ENCODE data around the gene ADM.

ADM gene

GRCh38 chr11:10291801-10292638, 12.9 kb upstream of the ADM start:
- no peak for DNase-seq

GRCh38 chr11:10293423-10294289, 11.2 kb upstream of the ADM start, which contains the start of gene SBF2:
SBF2 (minus strand) TSS chr11:10294219; CDS start chr11:10294069, 150 bp downstream.
- DNase-seq, result peak; percentile 93

GRCh38 chr11:10294290-10294953, 10.5 kb upstream of the ADM start:
- peak; percentile 80 for DNase-seq

- no peak for DNase-seq
Measured at GRCh38 chr11:10295064-10295901, 9.6 kb upstream of the ADM start.

GRCh38 chr11:10298342-10298741, 6.5 kb upstream of the ADM start:
- no peak for DNase-seq

- no peak for DNase-seq
Measured at GRCh38 chr11:10301656-10302358, 3.1 kb upstream of the ADM start.

GRCh38 chr11:10302359-10302743, 2.5 kb upstream of the ADM start:
- no peak for DNase-seq

- peak; percentile 76 for DNase-seq
Measured at GRCh38 chr11:10302744-10303557, 1.9 kb upstream of the ADM start.

GRCh38 chr11:10303558-10304363, 1.1 kb upstream of the ADM start:
- peak; percentile 89 for DNase-seq

GRCh38 chr11:10305262-10305963, 540 bp downstream of the ADM start:
- DNase-seq, result peak; percentile 72

GRCh38 chr11:10305964-10306918, 1.4 kb downstream of the ADM start:
- DNase-seq, result peak; percentile 72

- DNase-seq, result no peak
Measured at GRCh38 chr11:10307022-10307399, 2.1 kb downstream of the ADM start.

- peak; percentile 94 for DNase-seq
Measured at GRCh38 chr11:10307400-10308200, 2.7 kb downstream of the ADM start.

- DNase-seq, result no peak
Measured at GRCh38 chr11:10308201-10308954, 3.5 kb downstream of the ADM start.

- DNase-seq, result no peak
Measured at GRCh38 chr11:10309163-10310093, 4.6 kb downstream of the ADM start.
